ENCODE measurements around the gene ETFDH.
A peak's percentile ranks its signal among the peaks of the same experiment; 100 is the strongest.
"Not testable (repeated sequence)": the region's sequence is repeated elsewhere in the genome, so short reads cannot be mapped to it uniquely, and the experiment has no call there.

ETFDH gene

GRCh38 chr4:158678767-158679166, 6.7 kb downstream of the ETFDH start:
- no peak for DNase-seq (ENCODE audit: low spot score)

GRCh38 chr4:158681629-158682028, 9.5 kb downstream of the ETFDH start:
- no peak for DNase-seq (ENCODE audit: low spot score)

- DNase-seq (ENCODE audit: low spot score): no peak
Measured at GRCh38 chr4:158682066-158682465, 10.0 kb downstream of the ETFDH start.

GRCh38 chr4:158688813-158689212, 16.7 kb downstream of the ETFDH start:
- no peak for DNase-seq (ENCODE audit: low spot score)

GRCh38 chr4:158704274-158704673, 32.2 kb downstream of the ETFDH start:
- no peak for DNase-seq (ENCODE audit: low spot score)

- peak; percentile 7 for DNase-seq (ENCODE audit: low spot score)
Measured at GRCh38 chr4:158710814-158711213, 38.7 kb downstream of the ETFDH start.

GRCh38 chr4:158712622-158713021, 40.5 kb downstream of the ETFDH start:
- not testable (repeated sequence) for DNase-seq (ENCODE audit: low spot score)

GRCh38 chr4:158714937-158715336, 42.8 kb downstream of the ETFDH start:
- no peak for DNase-seq (ENCODE audit: low spot score)

- DNase-seq (ENCODE audit: low spot score): no peak
Measured at GRCh38 chr4:158715802-158716201, 43.7 kb downstream of the ETFDH start.

- DNase-seq (ENCODE audit: low spot score): no peak
Measured at GRCh38 chr4:158721680-158722079, 49.6 kb downstream of the ETFDH start.

- peak; percentile 51 for DNase-seq (ENCODE audit: low spot score)
Measured at GRCh38 chr4:158722291-158722916, 50.3 kb downstream of the ETFDH start.

GRCh38 chr4:158722917-158723793, 51.1 kb downstream of the ETFDH start, which contains the start of gene PPID:
TSS of gene PPID (minus strand) at chr4:158723396. CDS start at chr4:158723288, 108 bp downstream.
- DNase-seq (ENCODE audit: low spot score): peak; percentile 88

GRCh38 chr4:158724637-158725036, 52.5 kb downstream of the ETFDH start:
- DNase-seq (ENCODE audit: low spot score): no peak

GRCh38 chr4:158726633-158727032, 54.5 kb downstream of the ETFDH start:
- no peak for DNase-seq (ENCODE audit: low spot score)

- DNase-seq (ENCODE audit: low spot score): no peak
Measured at GRCh38 chr4:158728236-158728635, 56.1 kb downstream of the ETFDH start.

- peak; percentile 83 for DNase-seq (ENCODE audit: low spot score)
Measured at GRCh38 chr4:158729716-158730559, 57.8 kb downstream of the ETFDH start.

- no peak for DNase-seq (ENCODE audit: low spot score)
Measured at GRCh38 chr4:158738866-158739265, 66.8 kb downstream of the ETFDH start.

GRCh38 chr4:158739600-158739999, 67.5 kb downstream of the ETFDH start:
- no peak for DNase-seq (ENCODE audit: low spot score)

GRCh38 chr4:158741326-158742021, 69.4 kb downstream of the ETFDH start:
- DNase-seq (ENCODE audit: low spot score): no peak

GRCh38 chr4:158746537-158746936, 74.4 kb downstream of the ETFDH start:
- DNase-seq (ENCODE audit: low spot score): not testable (repeated sequence)

- DNase-seq (ENCODE audit: low spot score): peak; percentile 82
Measured at GRCh38 chr4:158750379-158750778, 78.3 kb downstream of the ETFDH start.
